Measurements from ENCODE around the gene SMYD2. TPM values are rescaled to one million over a fixed set of nuclear protein-coding genes. Genes with fewer than 3 reads are reported as not detected.

Gene SMYD2
- total and polyA plus RNA-seq, 2 experiments from 2014 or later = 34.9 to 52.1 TPM

- H3K27ac ChIP-seq = no peak overlapping the region
- peaks cover 6% of the 10 kb centered on the region; the same call in 1 of the 2 replicates for H3K27me3 ChIP-seq (replicated peaks; ENCODE audit: insufficient read depth)
These were observed 16.0 kb upstream of the SMYD2 start for GRCh38 chr1:214264976-214265375.

GRCh38 chr1:214270097-214270650, 10.8 kb upstream of the SMYD2 start:
- Histone ChIP-seq H2AFZ (no peak overlapping the region), H3K27ac (no peak overlapping the region), H3K36me3 (ENCODE audit: low read depth) (no peaks in the 10 kb centered on the region), H3K9me3 (ENCODE audit: low read depth) (no peaks in the 10 kb centered on the region), H3K79me2 (ENCODE audit: insufficient read depth) (no peaks in the 10 kb centered on the region), H3F3A (ENCODE audit: insufficient read depth) (no peaks in the 10 kb centered on the region), H3K9me2 (ENCODE audit: insufficient read depth) (no peaks in the 10 kb centered on the region), H3K27me3 (replicated peaks; ENCODE audit: insufficient read depth) (peaks cover 6% of the 10 kb centered on the region; the same call in 1 of the 2 replicates), H3K4me3 (no peak overlapping the region), H3K4me1 (ENCODE audit: insufficient read depth) (peaks cover 19% of the 10 kb centered on the region), H3K9ac (no peak overlapping the region), H3K4me2 (ENCODE audit: unreplicated experiment) (no peak overlapping the region), H4K20me1 (ENCODE audit: insufficient read depth) (no peaks in the 10 kb centered on the region)
- in situ Hi-C loops (cut with MboI) = no loop called here
- DNase-seq = peak; percentile 42
- 7 to 9% methylated on average over 2 of the region's 2 CpGs for WGBS, 2 experiments (ENCODE audit: low coverage in 1 of 2, low lambda C conversion rate in 2 of 2, missing lambda C conversion rate in 2 of 2)
- TF ChIP-seq EZH2 (IDR thresholded peaks at IDR 0.05; ENCODE audit: insufficient read depth, poor library complexity, severe bottlenecking) (no peak), EZH2phosphoT487 (IDR thresholded peaks at IDR 0.05; ENCODE audit: insufficient read depth, low read depth) (no peak)

More at GRCh38 chr1:214264976-214265375, 16.0 kb upstream of the SMYD2 start:
- no peaks in the 10 kb centered on the region for H3K36me3 ChIP-seq (ENCODE audit: low read depth)
- no peak for TF ChIP-seq EZH2 (IDR thresholded peaks at IDR 0.05; ENCODE audit: insufficient read depth, poor library complexity, severe bottlenecking)
- TF ChIP-seq EZH2phosphoT487 (IDR thresholded peaks at IDR 0.05; ENCODE audit: insufficient read depth, low read depth) = no peak
- H3K4me2 ChIP-seq (ENCODE audit: unreplicated experiment) = no peak overlapping the region
- 43 to 62% methylated on average over 3 of the region's 3 CpGs for WGBS, 2 experiments (ENCODE audit: low coverage in 1 of 2, low lambda C conversion rate in 2 of 2, missing lambda C conversion rate in 2 of 2)
- in situ Hi-C loops (cut with MboI) = no loop called here
- no peaks in the 10 kb centered on the region for H3F3A ChIP-seq (ENCODE audit: insufficient read depth)
- peaks cover 16% of the 10 kb centered on the region for H3K4me1 ChIP-seq (ENCODE audit: insufficient read depth)
- no peak overlapping the region for H3K4me3 ChIP-seq
- no peaks in the 10 kb centered on the region for H4K20me1 ChIP-seq (ENCODE audit: insufficient read depth)
- DNase-seq = no peak
- no peaks in the 10 kb centered on the region for H3K9me2 ChIP-seq (ENCODE audit: insufficient read depth)
- H3K9ac ChIP-seq = no peak overlapping the region
- H3K9me3 ChIP-seq (ENCODE audit: low read depth) = no peaks in the 10 kb centered on the region
- no peaks in the 10 kb centered on the region for H3K79me2 ChIP-seq (ENCODE audit: insufficient read depth)
- H2AFZ ChIP-seq = no peak overlapping the region

GRCh38 chr1:214271174-214271858, 9.6 kb upstream of the SMYD2 start:
- H2AFZ ChIP-seq = no peak overlapping the region
- H3F3A ChIP-seq (ENCODE audit: insufficient read depth) = no peaks in the 10 kb centered on the region
- H3K36me3 ChIP-seq (ENCODE audit: low read depth) = no peaks in the 10 kb centered on the region
- H3K4me1 ChIP-seq (ENCODE audit: insufficient read depth) = peaks cover 19% of the 10 kb centered on the region
- WGBS, 2 experiments (ENCODE audit: low coverage in 1 of 2, low lambda C conversion rate in 2 of 2, missing lambda C conversion rate in 2 of 2) = 57 to 61% methylated on average over 3 of the region's 3 CpGs
- no peak overlapping the region for H3K27ac ChIP-seq
- H3K9me2 ChIP-seq (ENCODE audit: insufficient read depth) = no peaks in the 10 kb centered on the region
- in situ Hi-C loops (cut with MboI) = no loop called here
- H4K20me1 ChIP-seq (ENCODE audit: insufficient read depth) = no peaks in the 10 kb centered on the region
- no peaks in the 10 kb centered on the region; the same call in 1 of the 2 replicates for H3K27me3 ChIP-seq (replicated peaks; ENCODE audit: insufficient read depth)
- peak; percentile 36 for DNase-seq
- H3K9me3 ChIP-seq (ENCODE audit: low read depth) = no peaks in the 10 kb centered on the region
- H3K4me3 ChIP-seq = no peak overlapping the region
- TF ChIP-seq EZH2phosphoT487 (IDR thresholded peaks at IDR 0.05; ENCODE audit: insufficient read depth, low read depth) (no peak), EZH2 (IDR thresholded peaks at IDR 0.05; ENCODE audit: insufficient read depth, poor library complexity, severe bottlenecking) (no peak)
- H3K9ac ChIP-seq = no peak overlapping the region
- H3K79me2 ChIP-seq (ENCODE audit: insufficient read depth) = no peaks in the 10 kb centered on the region
- peak overlapping the region; percentile 26 for H3K4me2 ChIP-seq (ENCODE audit: unreplicated experiment)

GRCh38 chr1:214271995-214272731, 8.8 kb upstream of the SMYD2 start:
- Histone ChIP-seq H3K27me3 (replicated peaks; ENCODE audit: insufficient read depth) (no peaks in the 10 kb centered on the region; the same call in 1 of the 2 replicates), H3K27ac (no peak overlapping the region), H3K9me2 (ENCODE audit: insufficient read depth) (no peaks in the 10 kb centered on the region), H4K20me1 (ENCODE audit: insufficient read depth) (no peaks in the 10 kb centered on the region), H3K4me3 (no peak overlapping the region), H3F3A (ENCODE audit: insufficient read depth) (no peaks in the 10 kb centered on the region), H2AFZ (no peak overlapping the region), H3K4me2 (ENCODE audit: unreplicated experiment) (no peak overlapping the region), H3K9ac (no peak overlapping the region), H3K4me1 (ENCODE audit: insufficient read depth) (peaks cover 19% of the 10 kb centered on the region), H3K36me3 (ENCODE audit: low read depth) (no peaks in the 10 kb centered on the region), H3K79me2 (ENCODE audit: insufficient read depth) (no peaks in the 10 kb centered on the region), H3K9me3 (ENCODE audit: low read depth) (no peaks in the 10 kb centered on the region)
- in situ Hi-C loops (cut with MboI) = no loop called here
- DNase-seq = no peak
- WGBS, 2 experiments (ENCODE audit: low coverage in 1 of 2, low lambda C conversion rate in 2 of 2, missing lambda C conversion rate in 2 of 2) = 68 to 72% methylated on average over 4 of the region's 4 CpGs
- no peak for TF ChIP-seq EZH2 (IDR thresholded peaks at IDR 0.05; ENCODE audit: insufficient read depth, poor library complexity, severe bottlenecking)
- TF ChIP-seq EZH2phosphoT487 (IDR thresholded peaks at IDR 0.05; ENCODE audit: insufficient read depth, low read depth) = no peak

Data from GM23248 (cell line).